ENCODE measurements around the gene GALNT10. TPM values are rescaled to one million over a fixed set of nuclear protein-coding genes. Genes with fewer than 3 reads are reported as not detected.

Gene GALNT10
- total RNA-seq, 1 donor from 2014 or later = 11.5 TPM

- H3K4me3 ChIP-seq = no peak overlapping the region
- no peak for TF ChIP-seq CTCF (IDR thresholded peaks at IDR 0.05; ENCODE audit: borderline replicate concordance)
- H3K27me3 ChIP-seq (ENCODE audit: low read depth) = no peaks in the 10 kb centered on the region
- H3K4me1 ChIP-seq = peaks cover 21% of the 10 kb centered on the region
- H3K9me3 ChIP-seq (replicated peaks) = peaks cover 12% of the 10 kb centered on the region
- H3K27ac ChIP-seq (replicated peaks) = peak overlapping the region; percentile 47
- intact Hi-C loops (cut with micrococcal nuclease) = no loop called here
- H3K36me3 ChIP-seq = peaks cover 26% of the 10 kb centered on the region
- DNase-seq = no peak
Observed at GRCh38 chr5:154301726-154302125, 111.2 kb downstream of the GALNT10 start.

GRCh38 chr5:154302161-154302560 lies 111.6 kb downstream of the GALNT10 start:
- no peak overlapping the region for H3K4me3 ChIP-seq
- H3K27ac ChIP-seq (replicated peaks) = peak overlapping the region; percentile 47
- peaks cover 21% of the 10 kb centered on the region for H3K4me1 ChIP-seq
- peaks cover 12% of the 10 kb centered on the region for H3K9me3 ChIP-seq (replicated peaks)
- peak; percentile 73 for DNase-seq
- H3K36me3 ChIP-seq = peaks cover 24% of the 10 kb centered on the region
- intact Hi-C loops (cut with micrococcal nuclease) = no loop called here
- no peak for TF ChIP-seq CTCF (IDR thresholded peaks at IDR 0.05; ENCODE audit: borderline replicate concordance)
- H3K27me3 ChIP-seq (ENCODE audit: low read depth) = no peaks in the 10 kb centered on the region

GRCh38 chr5:154303133-154303532 lies 112.6 kb downstream of the GALNT10 start:
- intact Hi-C loops (cut with micrococcal nuclease) = no loop called here
- Histone ChIP-seq H3K9me3 (replicated peaks) (peaks cover 12% of the 10 kb centered on the region), H3K4me3 (no peak overlapping the region)

GRCh38 chr5:154308443-154309370 lies 118.2 kb downstream of the GALNT10 start:
- TF ChIP-seq CTCF (IDR thresholded peaks at IDR 0.05; ENCODE audit: borderline replicate concordance) = no peak
- Histone ChIP-seq H3K27me3 (ENCODE audit: low read depth) (no peaks in the 10 kb centered on the region), H3K27ac (replicated peaks) (no peak overlapping the region), H3K36me3 (peaks cover 10% of the 10 kb centered on the region), H3K4me1 (peaks cover 8% of the 10 kb centered on the region), H3K9me3 (replicated peaks) (peaks cover 12% of the 10 kb centered on the region), H3K4me3 (no peak overlapping the region)
- intact Hi-C loops (cut with micrococcal nuclease) = no loop called here
- no peak for DNase-seq

More at GRCh38 chr5:154303133-154303532, 112.6 kb downstream of the GALNT10 start:
- Histone ChIP-seq H3K36me3 (peaks cover 14% of the 10 kb centered on the region), H3K4me1 (peaks cover 21% of the 10 kb centered on the region), H3K27me3 (ENCODE audit: low read depth) (no peaks in the 10 kb centered on the region), H3K27ac (replicated peaks) (no peak overlapping the region)
- no peak for DNase-seq
- TF ChIP-seq CTCF (IDR thresholded peaks at IDR 0.05; ENCODE audit: borderline replicate concordance) = no peak

GRCh38 chr5:154309371-154309745 lies 118.8 kb downstream of the GALNT10 start:
- peaks cover 8% of the 10 kb centered on the region for H3K4me1 ChIP-seq
- peaks cover 10% of the 10 kb centered on the region for H3K36me3 ChIP-seq
- TF ChIP-seq CTCF (IDR thresholded peaks at IDR 0.05; ENCODE audit: borderline replicate concordance) = no peak
- intact Hi-C loops (cut with micrococcal nuclease) = no loop called here
- H3K27me3 ChIP-seq (ENCODE audit: low read depth) = no peaks in the 10 kb centered on the region
- H3K4me3 ChIP-seq = no peak overlapping the region
- DNase-seq = no peak
- H3K27ac ChIP-seq (replicated peaks) = no peak overlapping the region
- H3K9me3 ChIP-seq (replicated peaks) = peaks cover 10% of the 10 kb centered on the region

Measured in left ventricle myocardium inferior (tissue), 1 donor.